Measurements from ENCODE around the gene TAF1D.
"Not testable (repeated sequence)": the region's sequence is repeated elsewhere in the genome, so short reads cannot be mapped to it uniquely, and the experiment has no call there.

The TAF1D gene

DNA sequence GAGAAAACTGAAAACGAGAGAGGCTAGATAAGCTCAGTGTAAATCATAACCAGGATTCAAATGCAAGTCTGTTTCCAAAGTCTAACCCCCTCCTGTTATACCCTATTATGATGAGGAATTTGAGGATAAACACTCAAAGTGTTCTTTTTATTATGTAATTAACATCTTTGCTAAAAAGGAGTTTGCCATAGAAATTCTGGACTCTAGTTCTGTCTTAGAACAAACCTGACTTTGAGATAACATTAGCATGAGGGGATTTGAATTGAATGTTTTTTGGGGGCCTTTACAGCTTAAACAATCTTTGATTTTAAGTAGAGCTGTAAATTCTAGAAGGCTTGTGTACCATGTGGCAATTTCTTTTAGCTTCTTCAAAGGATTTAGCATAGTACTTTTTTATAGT is 9.7 kb upstream of the TAF1D start:
- in situ Hi-C loops (cut with MboI; ENCODE audit: low sequenced_read_pairs): no loop called here

DNA sequence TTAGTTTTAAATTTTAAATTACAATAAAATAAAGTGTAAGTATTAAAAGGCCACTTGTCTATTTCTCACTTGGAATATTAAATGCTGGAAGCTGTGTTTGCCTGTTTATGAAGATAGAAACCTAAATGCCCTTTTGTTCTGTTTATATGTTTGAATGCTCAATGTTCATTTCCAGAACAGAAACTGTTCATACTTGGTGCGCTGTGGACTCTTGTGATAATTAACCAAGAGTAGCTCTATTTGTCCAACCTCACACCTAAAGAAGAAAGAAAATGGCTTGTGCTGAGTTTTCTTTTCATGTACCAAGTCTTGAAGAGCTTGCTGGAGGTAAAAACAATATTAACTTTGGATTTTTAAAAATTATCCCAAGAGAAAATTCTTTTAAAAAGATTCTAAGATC is 5.8 kb upstream of the TAF1D start:
- in situ Hi-C loops (cut with MboI; ENCODE audit: low sequenced_read_pairs): no loop called here

DNA sequence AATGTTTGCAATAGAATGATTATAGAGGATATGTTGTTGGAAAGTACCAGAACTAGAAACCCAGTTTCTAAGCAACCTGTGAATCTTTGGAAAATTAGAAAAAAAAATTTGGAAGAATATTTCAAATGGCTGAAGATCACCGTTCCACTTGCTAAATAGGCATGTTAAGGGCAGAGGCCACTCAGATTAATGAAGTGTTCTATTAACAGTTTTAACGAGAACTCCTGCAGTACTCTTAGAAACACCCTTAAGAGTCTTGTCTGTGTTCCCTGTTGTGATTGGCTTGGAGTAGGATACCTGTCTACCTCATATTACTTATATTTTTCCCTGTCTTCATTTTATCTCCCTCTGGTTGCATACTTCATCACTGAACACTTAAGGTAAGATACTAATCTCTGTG is 4.8 kb upstream of the TAF1D start:
- in situ Hi-C loops (cut with MboI; ENCODE audit: low sequenced_read_pairs): no loop called here

DNA sequence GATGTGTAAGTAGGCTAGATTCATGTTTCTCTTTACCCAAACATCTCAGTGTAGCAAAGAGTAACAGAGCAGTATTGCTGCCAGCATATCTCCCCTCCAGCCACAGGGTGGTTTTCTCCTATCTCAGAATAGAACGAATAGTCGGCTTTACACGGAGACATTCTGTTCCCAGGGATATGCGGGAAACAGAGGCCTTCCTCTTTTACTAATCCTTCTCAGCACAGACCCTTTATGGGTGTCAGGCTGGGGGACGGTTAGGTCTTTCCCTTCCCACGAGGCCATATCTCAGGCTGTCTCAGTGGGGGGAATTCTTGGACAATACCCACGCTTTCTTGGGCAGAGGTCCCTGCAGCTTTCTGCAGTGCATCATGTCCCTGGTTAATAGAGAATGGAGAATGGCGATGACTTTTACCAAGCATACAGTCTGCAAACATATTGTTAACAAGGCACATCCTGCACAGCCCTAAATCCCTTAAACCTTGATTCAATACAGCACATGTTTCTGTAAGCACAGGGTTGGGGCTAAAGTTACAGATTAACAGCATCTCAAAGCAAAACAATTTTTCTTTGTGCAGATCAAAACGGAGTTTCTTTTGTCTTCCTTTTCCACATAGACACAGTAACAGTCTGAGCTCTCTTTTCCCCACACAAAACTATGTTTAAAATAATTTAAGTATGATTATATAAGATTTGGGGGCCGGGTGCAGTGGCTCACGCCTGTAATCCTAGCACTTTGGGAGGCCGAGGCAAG is 3.9 kb upstream of the TAF1D start:
- in situ Hi-C loops (cut with MboI; ENCODE audit: low sequenced_read_pairs): not testable (repeated sequence)

DNA sequence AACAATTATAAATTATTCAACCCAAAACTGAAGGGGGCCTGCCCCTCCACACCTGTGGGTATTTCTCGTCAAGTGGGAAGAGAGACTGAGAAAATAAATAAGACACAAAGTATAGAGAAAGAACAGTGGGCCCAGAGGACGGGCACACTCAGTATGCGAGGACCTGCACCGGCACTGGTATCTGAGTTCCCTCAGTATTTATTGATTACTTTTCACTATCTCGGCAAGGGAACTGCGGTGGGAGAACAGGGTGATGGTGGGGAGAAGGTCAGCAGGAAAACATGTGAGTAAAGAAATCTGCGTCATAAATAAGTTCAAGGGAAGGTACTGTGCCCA is 3.3 kb upstream of the TAF1D start:
- in situ Hi-C loops (cut with MboI; ENCODE audit: low sequenced_read_pairs): no loop called here

DNA sequence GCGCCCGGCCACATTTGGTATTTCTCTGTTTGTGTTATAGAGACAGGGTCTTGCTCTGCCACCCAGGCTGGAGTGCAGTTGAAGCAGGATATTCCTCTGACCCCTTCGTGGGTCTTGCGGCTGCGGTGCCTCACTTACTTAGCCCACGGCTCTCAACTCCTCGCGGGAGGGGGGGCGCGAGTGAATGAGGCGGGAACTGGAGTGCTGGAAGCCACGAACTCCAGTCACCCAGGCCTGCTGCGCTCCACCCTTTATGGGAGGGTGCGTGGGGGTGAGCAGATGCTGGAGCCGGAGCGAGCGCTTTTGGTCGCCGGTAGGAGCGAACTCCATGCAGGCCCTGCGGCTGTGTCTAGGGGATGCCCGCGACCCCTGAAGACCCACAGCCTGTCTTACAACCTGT is 2.0 kb upstream of the TAF1D start:
- in situ Hi-C loops (cut with MboI; ENCODE audit: low sequenced_read_pairs): no loop called here

DNA sequence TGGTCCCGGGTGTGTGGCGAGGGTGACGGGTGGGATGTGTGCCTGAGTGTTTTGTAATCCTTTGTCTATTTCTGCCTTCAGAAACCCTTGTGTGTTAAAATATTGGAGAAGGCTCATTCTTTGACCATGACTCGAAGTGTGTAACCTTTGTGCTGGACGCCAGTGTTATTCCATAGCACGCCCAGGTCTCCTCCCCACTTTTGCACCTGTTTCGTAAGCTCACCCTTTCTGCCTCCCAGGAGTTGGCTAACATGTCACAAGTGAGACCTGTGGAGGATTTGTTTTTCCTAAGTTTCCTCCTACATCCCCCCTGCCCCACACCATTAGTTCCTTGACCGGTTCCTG is 559 bp upstream of the TAF1D start:
- in situ Hi-C loops (cut with MboI; ENCODE audit: low sequenced_read_pairs): no loop called here

DNA sequence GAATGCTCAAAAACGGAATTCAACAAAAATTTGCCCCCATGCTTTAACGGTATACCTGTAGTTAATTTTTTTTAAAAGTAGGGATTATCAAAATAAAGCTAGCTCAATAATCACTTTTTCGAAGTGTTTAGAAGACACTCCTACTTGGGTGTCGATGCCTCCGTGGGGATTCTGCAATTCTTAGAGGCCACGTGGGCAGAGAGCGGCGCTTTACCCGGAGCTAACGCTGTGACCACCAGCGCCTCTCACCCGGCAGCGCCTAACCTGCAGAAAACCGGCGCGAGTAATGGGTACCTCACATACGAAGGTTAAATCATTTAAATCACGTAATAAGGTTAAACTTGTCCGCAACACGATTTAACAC is 583 bp downstream of the TAF1D start:
- in situ Hi-C loops (cut with MboI; ENCODE audit: low sequenced_read_pairs): no loop called here

DNA sequence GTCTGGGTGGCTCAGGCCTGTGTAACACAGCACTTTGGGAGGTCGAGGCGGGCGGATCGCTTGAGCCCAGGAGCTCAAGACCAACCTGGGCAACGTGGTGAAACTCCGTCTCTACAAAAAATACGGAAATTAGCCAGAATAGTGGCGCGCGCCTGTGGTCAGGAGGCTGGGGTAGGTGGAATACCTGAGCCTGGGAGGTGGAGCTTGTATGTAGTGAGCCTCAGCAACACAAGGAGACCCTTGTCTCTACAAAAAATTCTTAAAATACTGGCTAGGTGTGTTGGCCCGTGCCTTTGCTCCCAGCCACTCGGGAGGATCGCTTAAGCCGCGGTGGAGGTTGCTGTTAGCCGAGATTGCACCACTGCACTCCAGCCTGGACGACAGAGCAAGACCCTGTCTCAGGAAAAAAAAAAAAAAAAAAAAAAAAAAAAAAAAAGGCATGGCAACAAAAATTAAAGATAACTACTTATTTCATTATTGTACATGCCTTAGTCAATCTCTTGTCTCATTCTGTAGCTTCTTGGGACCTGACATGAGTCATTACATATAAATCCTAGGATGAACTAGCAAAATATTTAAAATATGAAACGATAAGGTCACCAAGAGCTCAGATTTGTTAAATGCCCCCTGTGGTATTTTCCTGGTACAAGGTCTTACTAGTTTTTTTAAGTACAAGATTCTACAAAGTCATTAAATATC is 1.1 kb downstream of the TAF1D start:
- in situ Hi-C loops (cut with MboI; ENCODE audit: low sequenced_read_pairs): no loop called here

DNA sequence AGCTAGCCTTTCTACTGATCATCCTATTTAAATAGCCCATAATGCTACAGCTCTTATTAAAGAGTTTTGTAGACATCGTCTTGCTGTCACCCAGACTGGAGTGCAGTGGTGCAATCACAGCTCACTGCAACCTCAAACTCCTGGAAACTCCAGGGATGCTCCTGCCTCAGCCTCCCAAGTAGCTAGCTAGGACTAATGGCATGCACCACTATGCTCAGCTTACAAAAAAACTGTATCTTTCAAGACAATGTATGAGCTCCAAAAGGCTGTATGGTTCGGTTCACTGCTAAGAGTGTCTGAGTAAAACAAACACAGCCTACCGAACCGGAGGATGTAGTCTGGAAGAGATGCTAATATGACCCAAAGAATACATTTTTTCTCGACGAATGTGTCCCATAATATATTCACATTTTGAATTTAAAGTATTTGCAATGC is 2.6 kb downstream of the TAF1D start:
- in situ Hi-C loops (cut with MboI; ENCODE audit: low sequenced_read_pairs): no loop called here

DNA sequence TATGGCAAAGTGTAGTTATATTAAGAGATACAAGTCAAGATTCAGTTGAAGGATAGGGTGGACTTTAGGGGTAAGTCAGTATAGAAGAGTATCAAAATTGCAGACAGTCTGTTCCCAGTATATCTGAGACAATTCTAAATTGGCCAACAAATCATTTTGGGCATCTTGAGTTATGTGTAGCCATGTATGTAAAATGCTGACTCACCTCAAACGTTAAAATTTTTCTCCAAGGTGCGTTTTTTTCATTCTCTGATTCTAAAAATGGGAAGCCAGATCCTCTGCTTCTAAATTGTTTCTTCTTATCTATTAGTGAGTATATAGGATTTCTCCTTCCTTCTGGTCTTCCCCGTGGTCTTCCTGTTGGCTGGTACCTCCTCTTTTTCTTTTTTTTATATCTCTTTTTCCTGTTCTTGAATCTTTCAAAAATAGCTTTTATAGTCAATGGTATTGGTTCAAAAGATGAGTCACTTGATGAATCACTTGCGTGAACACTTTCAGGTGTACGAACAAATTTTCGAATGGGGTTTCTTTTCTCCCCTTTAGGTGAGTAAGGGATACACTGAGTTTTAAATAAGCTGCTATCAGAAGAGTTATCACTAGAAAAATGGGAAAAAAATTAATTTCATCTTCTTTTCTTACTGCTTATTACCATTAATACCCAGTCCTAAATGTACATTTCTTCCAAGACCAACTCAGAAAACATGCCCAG is 3.2 kb downstream of the TAF1D start:
- in situ Hi-C loops (cut with MboI; ENCODE audit: low sequenced_read_pairs): no loop called here

DNA sequence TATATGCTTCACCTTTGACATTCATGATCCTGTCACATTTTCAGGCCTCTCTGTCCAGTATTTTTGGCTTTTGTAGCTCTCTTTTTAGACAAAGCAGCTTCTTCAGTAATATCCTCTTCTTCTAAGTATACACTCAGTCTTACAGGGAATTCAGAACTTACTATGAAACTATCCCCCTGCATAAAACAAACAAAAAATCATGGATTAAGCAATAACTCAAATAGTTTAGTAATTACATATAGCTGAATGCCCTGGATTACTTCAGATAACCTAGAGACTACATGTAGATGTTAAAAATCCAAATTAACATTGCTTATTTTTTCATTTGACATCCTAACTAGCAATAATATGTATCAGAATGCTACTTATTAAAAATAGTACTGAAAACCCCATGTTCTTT is 5.2 kb downstream of the TAF1D start:
- in situ Hi-C loops (cut with MboI; ENCODE audit: low sequenced_read_pairs): no loop called here

DNA sequence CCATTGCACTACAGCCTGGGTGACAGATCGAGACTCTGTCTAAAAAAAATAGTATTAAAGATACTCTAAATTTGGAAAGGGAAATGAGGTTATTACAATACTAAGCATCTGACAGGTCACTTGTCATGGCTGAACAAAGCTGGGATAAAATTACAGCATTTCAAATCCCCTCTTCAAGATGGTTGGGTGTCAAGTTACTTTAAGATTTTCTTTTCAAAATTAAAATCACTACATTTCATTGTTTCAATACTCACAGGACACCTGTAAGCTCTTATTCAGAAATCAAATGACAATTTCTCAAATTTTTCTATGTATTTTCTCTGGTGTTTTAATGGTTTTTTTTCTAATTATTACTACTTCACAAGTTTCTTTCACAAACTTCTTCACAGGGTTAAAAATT is 5.7 kb downstream of the TAF1D start:
- in situ Hi-C loops (cut with MboI; ENCODE audit: low sequenced_read_pairs): no loop called here

DNA sequence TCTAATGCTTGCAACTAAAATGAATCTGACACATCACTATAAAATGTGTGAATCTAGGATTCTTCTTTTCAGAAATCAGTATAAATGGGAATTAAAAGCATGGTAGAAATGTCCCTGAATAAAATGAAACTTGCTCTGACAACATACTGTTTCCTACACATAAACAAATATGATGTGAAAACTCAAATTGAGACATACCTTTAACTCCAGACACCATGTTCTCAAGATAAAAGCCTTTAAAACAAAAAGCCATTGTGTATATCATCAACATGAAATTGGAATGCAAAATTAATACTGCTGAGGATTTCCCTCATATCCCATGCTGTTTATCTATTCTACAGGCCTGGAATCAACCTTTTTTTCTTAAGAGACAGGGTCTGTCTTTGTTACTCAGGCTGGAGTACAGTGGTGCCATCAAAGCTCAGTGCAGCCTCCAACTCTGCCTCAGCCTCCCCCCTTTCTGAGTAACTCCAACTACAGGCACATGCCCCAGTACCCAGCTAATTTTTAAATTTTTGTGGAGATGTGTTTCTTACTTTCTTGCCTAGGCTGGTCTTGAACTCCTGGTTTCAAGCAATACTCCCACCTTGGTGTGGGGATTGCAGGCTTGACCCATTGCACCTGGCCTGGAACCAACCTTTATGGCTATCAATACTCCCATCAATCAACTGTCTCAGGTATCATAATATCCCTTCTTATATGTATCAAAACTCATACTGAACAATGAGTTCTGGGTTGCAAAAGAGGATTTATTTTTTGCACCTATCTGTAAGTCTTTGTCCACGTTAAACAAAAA is 6.7 kb downstream of the TAF1D start:
- in situ Hi-C loops (cut with MboI; ENCODE audit: low sequenced_read_pairs): no loop called here

DNA sequence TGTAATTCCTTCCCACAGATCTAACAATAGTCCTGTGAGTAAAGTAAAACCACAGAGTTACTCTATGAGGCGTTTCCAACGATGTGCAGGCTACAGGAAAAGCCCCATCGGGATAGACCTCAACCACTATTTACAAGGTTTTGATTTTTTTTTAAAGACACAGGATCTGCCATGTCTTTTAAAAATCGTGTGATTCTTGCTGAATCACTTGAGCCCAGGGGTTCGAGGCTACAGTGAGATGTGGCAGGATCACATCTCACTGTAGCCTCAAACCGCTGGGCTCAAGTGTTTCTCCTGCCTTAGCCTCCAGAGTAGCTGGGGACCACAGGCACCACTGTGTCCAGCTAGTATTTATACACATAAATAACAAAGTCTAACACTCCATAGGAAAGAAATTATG is 7.8 kb downstream of the TAF1D start:
- in situ Hi-C loops (cut with MboI; ENCODE audit: low sequenced_read_pairs): no loop called here

DNA sequence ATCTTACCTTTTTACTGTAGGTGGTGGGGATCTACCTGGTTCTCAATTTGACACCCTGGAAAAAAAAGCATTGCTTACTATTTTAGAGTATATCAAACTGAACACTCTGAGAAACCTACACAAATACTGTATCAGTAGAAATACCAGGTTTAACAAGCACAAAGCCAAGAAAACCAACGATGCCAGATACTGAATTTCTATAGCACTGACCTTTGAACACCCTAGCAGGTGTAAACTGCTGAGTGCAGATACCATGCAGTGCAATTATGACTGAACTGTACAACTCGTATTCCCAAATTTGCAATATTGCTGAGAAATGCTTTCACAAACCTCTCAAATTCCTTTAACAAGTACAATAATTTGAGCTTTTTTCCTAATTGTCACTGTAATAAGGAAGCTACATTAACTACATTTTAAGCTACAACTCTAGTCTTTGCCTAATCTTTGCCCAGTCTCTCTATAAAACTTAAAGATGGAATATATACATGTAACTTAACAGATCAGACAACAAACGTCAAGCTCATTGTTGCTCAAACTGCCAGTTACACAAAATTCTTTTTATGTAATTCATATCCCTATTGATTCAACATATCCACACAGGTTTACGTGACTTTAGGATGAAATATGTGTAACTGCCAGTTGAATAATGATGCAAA is 8.9 kb downstream of the TAF1D start:
- in situ Hi-C loops (cut with MboI; ENCODE audit: low sequenced_read_pairs): no loop called here

DNA sequence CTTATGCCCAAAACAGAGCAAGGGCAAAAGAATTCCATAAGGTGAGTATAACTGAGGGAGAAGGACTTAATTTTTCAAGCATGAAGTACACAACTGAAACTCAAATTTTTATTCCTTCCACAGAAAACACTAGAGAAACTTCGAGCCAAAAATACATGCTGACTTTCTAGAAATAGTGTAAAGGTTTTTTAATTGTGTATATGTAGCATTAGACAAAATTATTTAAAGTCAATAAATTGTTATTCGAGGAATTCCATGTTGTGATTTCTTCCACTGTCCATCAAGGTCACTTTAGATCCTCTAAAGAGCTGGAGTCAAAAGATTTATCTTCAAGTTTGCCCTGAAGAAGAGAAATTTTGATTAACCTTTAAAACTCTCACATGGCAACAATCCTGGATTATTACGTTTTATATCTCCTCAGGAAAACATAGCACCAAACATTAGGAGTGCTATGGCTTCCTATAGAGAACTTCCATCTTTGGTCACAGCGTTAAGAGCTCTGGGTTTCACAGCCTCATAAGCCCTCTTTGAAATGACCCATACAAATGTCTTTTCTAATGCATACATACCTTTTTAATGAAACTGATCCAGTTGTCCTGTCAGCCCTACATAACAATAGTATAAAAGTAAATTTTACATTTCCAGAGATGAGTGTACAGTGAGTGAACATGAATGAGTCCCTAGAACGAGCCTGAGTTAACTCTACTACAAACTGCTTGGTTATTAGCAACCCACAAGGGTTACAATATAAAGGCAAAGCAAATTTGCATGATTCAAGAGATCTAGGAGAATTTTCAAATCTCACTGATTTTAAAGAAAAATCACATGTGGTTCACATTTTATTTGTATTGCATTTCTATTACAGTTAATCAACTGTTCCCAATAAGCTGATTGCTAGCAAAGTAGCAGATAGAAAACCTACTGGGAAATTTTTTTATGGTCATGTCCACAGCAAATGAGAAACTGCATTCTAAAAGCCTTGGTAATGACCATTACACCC is 10.9 kb downstream of the TAF1D start:
- in situ Hi-C loops (cut with MboI; ENCODE audit: low sequenced_read_pairs): no loop called here

DNA sequence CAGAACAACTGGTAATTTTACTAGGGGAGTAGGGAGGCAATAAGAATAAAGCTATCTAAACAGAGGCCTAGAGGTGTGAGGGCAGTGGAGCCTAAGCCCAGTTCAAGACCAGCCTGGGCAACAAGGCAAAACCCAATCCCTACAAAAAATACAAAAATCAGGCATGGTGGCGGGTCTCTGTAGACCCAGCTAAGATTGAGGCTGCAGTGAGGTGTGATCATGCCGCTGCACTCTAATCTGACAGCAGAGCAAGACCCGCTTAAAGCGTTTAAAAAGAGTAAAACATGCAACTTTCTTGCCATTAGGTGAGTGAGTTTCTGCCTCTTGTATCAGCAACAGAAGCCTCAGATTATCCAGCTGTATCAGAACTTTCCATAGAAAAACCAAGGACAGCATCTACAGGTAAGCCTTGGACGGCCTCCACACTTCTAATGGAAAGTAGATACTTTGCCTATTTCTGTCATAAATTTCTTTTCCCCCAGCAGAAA is 12.1 kb downstream of the TAF1D start:
- in situ Hi-C loops (cut with MboI; ENCODE audit: low sequenced_read_pairs): no loop called here

DNA sequence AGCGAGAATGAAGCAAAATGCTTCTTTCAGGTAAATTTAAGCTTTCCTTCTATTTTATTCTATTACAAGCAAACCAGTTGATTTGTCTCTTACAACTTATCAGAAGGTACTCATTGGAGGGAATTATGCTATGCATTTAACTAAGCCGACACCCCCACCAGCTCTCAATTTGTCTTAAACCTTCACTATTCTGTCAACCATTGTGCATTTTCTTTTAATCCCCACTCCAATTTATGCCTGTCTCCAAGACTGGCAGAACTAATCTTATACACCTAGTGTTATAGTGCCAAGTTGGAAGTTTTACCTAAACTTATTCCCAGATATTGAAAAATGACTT is 12.5 kb downstream of the TAF1D start:
- in situ Hi-C loops (cut with MboI; ENCODE audit: low sequenced_read_pairs): no loop called here
